Epithelial cell of proximal tubule (primary cell): Measurements from ENCODE around the gene HDAC9. TPM values are rescaled to one million over a fixed set of nuclear protein-coding genes. Genes with fewer than 3 reads are reported as not detected.

Source experiments
- DNase-seq: peaks from one replicate; pipeline ENCODE4 v3.0.0-alpha.2; 2011; ENCODE audit warnings: low read depth
- H3K4me3 ChIP-seq: 2 replicates; pipeline ENCODE4 v1.5.1; 2011; ENCODE audit warnings: low read depth, mild to moderate bottlenecking, low read length
- CTCF ChIP-seq: conservative IDR thresholded peaks from 2 replicates; pipeline ENCODE4 v1.5.1; 2012; ENCODE audit warnings: low read depth, mild to moderate bottlenecking, low read length
- total RNA-seq: library from RNA; depleted of rRNA; stranded (reverse); fragments of >200 nt; gene quantifications from 2 replicates; pipeline ENCODE4 v1.2.3, GENCODE V29; 2015

The HDAC9 gene
- total RNA-seq, 1 donor from 2014 or later = 35.5 TPM

- DNase-seq = no peak
- TF ChIP-seq CTCF = no peak
- no peak overlapping the region for H3K4me3 ChIP-seq
Measured at GRCh38 chr7:18564779-18565178, 69.2 kb downstream of the HDAC9 start.

GRCh38 chr7:18565337-18565736, 69.8 kb downstream of the HDAC9 start:
- H3K4me3 ChIP-seq = no peak overlapping the region
- DNase-seq = no peak
- TF ChIP-seq CTCF = no peak

GRCh38 chr7:18566205-18566604, 70.7 kb downstream of the HDAC9 start:
- TF ChIP-seq CTCF = no peak
- no peak overlapping the region for H3K4me3 ChIP-seq
- DNase-seq = no peak

- no peak overlapping the region for H3K4me3 ChIP-seq
- no peak for TF ChIP-seq CTCF
- no peak for DNase-seq
Measured at GRCh38 chr7:18566829-18567228, 71.3 kb downstream of the HDAC9 start.

- DNase-seq = no peak
- H3K4me3 ChIP-seq = no peak overlapping the region
- TF ChIP-seq CTCF = no peak
Measured at GRCh38 chr7:18570441-18570840, 74.9 kb downstream of the HDAC9 start.

- TF ChIP-seq CTCF = peak; percentile 68
- H3K4me3 ChIP-seq = no peak overlapping the region
- no peak for DNase-seq
Measured at GRCh38 chr7:18570890-18571478, 75.4 kb downstream of the HDAC9 start.

- no peak for TF ChIP-seq CTCF
- H3K4me3 ChIP-seq = no peak overlapping the region
- no peak for DNase-seq
Measured at GRCh38 chr7:18572154-18572553, 76.6 kb downstream of the HDAC9 start.
